ENCODE measurements around the gene PLEKHG3. TPM values are rescaled to one million over a fixed set of nuclear protein-coding genes. Genes with fewer than 3 reads are reported as not detected.

PLEKHG3 gene
- total RNA-seq, 2 experiments from 2014 or later, result 3.9 to 4.5 TPM

DNA sequence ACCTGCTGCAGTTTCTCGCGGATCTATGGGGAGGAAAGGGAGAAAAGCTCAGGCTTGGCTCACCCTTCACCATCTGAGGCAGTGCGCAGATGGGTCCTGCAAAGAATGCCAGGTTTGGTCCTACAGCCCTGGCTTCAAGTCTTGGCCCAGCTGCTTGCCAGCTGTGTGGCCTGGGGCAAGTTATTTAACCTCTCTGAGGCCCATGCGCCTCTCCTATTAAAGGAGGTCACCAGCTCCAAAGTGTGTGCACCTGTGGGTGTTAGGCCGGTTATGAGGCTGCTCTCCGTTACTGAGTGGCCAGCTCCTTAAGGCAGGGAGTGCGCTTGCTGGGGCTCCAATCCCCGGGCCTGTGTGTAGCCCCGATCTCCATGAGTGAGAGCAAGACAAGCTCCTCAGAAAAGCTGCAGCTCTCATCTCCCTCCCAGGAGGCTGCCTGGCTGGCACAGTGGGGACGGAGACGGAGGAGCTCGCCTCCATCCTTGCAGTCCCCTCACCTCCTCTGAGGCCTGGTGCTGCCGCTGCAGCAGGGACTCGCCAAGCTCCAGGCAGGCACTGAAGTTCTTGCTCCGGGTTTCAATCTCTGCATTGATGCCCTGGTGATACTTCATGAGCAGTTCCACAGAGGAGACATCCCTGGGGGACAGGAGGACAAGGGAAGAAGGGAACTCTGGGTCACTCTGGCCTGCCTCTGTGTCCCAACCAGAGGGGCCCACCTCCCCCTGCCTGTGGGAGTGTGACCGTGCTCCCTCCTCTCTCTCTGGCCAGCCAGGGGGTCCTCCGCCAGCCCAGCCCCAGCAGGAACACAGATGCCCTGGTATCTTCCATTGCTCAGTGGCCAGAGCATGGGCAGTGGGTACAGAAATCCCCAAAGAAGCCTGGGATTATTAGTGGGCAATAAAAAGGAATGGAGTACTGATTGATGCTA is 65.1 kb downstream of the PLEKHG3 start:
- ChIA-PET CTCF (no interaction called here), POLR2A (no interaction called here)

DNA sequence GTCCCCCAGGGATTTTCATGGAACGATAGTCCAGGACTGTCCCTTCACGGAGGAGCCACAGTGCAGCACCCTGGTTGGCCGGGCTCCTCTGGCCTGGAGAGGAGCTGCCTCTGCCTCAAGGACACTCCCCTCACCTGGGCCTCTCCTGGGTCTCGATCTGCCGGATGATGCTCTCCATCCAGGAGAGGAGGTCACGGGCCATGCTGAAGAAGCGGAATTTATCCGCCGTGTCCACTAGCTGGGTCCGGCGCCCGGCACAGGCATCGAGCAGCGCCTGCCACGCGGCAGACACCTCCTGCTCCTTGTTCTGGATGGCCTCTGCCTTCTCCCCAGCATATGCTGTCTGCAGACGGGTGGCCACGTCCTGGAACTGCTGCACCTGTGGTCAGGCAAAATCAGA is 66.5 kb downstream of the PLEKHG3 start:
- ChIA-PET CTCF (interaction anchor here (0.6 kb wide), 1 partner anchor 212 kb away, joined by 4 read pairs; no protein-coding TSS in a partner anchor), POLR2A (no interaction called here)

GRCh38 chr14:64771161-64771560 is 66.9 kb downstream of the PLEKHG3 start:
- CTCF ChIA-PET, result no interaction called here

DNA sequence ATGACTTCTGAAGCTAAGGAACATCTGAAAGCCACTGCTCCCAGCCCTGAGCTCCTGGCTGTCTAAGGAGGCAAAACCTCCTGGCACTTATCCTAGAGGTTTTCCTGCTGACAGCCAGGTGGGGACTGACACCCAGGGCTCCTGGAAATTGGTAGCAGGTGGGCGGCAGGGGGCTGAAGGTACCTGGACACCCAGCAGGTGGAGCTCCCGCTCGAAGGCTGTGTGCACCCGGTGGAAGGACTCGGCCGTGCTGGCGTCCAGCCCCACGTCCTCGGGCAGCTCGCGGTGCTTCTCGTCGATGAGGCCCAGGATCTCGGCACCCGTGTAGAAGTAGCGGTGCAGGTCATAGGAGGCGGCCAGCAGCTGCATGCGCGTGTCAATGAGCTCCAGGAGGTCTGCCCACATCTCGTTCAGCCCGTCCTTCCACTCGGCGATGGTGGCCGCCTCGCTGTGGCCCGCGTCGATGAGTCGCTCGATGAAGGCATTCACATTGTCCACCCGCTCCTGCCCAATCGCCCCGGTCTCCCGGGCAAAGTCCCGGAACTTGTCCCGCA is 68.2 kb downstream of the PLEKHG3 start:
- ChIA-PET POLR2A (no interaction called here), CTCF (interaction anchor here (0.8 kb wide), 1 partner anchor 12 kb away, joined by 4 read pairs; no protein-coding TSS in a partner anchor)

More at GRCh38 chr14:64771161-64771560, 66.9 kb downstream of the PLEKHG3 start:
- POLR2A ChIA-PET, result no interaction called here

DNA sequence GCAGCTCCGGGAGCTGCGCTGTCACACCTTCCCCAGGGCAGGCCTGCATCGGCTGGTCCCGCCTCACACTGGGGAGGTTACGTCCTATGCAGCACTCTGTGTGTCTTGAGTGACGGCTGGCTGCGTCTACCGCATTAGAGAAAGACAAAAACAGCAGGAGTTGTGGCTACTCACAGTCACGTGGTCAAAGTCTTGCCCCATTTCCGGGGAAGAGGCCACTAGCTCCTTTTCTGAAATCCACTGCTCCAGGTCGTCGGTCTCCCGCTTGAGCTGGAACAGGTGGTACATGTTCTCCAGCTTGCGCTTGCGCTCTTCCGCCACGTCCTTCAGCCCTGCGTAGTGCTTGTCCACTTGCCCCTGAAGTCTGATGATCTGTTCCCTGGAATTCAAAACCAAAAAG is 68.8 kb downstream of the PLEKHG3 start:
- ChIA-PET CTCF (no interaction called here), POLR2A (no interaction called here)

- CTCF ChIA-PET, result no interaction called here
- POLR2A ChIA-PET, result no interaction called here
These were observed 69.4 kb downstream of the PLEKHG3 start for GRCh38 chr14:64773577-64773976.

- CTCF ChIA-PET, result no interaction called here
These were observed 70.0 kb downstream of the PLEKHG3 start for GRCh38 chr14:64774272-64774671.

DNA sequence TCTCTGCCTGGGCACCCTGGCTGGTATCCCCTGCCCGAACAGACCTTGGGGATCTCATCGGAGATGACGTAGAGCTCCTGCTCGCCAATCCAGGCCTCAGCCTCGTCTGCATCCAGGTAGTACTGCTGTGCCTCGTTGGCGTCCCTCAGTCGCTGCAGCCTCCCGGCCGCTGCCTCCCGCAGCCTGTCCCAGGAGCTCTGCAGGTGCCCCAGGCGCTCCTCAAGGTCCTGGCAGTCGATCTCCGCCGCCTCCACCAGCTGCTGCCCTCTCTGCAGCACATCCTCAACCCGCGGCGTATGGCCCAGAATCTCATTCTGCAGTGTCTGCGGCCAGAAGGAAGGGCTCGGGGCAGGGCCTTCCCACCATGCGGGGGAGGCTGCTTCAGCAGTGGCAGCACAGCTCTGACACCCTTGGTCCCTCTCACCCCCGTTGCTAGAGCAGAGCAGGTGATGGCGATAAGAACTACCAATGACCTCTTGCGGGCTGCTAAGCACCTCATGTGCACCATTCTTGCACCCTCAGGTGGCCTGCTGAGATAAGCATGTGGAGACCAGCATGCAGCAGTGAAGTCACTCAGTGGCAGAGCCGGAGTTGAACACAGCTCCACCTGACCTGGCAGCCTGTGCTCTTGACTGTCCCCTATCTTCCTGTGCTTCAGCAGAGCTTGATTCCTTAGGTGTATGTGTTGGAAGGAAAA is 71.0 kb downstream of the PLEKHG3 start:
- POLR2A ChIA-PET, result interaction anchor here (0.5 kb wide), 1 partner anchor 238 kb away, joined by 4 read pairs; no protein-coding TSS in a partner anchor
- CTCF ChIA-PET, result interaction anchor here (0.6 to 1.4 kb wide), 2 partner anchors 10 to 472 kb away, joined by 3 to 6 read pairs; no protein-coding TSS in a partner anchor

More at GRCh38 chr14:64774272-64774671, 70.0 kb downstream of the PLEKHG3 start:
- POLR2A ChIA-PET, result no interaction called here

GRCh38 chr14:64777461-64777860 is 73.2 kb downstream of the PLEKHG3 start:
- ChIA-PET POLR2A (no interaction called here), CTCF (no interaction called here)

GRCh38 chr14:64778104-64778754 is 74.0 kb downstream of the PLEKHG3 start:
- CTCF ChIA-PET, result no interaction called here

DNA sequence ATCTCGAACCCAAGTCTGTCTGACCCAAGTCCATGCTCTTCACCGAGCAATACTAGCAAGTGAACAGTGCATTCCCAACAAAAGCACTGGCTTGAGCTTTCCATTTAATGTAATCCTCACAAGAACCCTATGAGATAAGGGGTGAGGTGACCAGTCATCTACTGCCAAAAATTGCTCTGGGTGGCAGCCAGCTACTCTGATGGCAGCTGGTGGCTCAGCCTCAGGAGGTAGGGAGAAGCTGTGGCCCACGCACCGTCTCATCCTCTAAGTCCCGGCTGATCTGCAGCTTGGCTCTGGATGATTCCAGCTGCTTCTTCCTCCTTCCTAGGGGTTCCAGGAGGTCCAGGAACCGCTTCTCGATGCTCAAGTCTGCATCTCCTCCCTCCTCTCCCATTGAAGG is 75.2 kb downstream of the PLEKHG3 start:
- ChIA-PET POLR2A (no interaction called here), CTCF (no interaction called here)

More at GRCh38 chr14:64778104-64778754, 74.0 kb downstream of the PLEKHG3 start:
- POLR2A ChIA-PET, result no interaction called here

DNA sequence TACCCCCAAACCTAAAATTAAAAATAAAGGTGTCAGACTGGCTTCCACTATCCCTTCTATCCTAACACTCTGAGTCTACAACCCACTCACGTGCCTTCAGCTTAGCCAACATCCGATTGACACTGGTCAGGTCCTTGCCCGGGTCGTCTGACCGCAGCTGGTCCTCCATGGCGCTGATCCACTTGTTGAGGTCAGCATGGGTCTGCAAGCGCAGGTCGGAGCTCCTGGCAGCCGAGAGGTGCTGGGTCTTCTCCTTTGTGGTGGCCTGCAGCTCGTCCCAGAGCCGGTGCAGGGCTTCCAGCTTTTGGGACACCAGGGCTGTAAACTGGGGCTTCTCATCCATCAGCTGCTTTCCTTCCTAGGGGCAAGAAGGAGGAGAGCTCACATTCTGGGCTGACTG is 78.0 kb downstream of the PLEKHG3 start:
- ChIA-PET CTCF (no interaction called here), POLR2A (no interaction called here)

- CTCF ChIA-PET, result no interaction called here
These were observed 79.8 kb downstream of the PLEKHG3 start for GRCh38 chr14:64784006-64784405.

GRCh38 chr14:64786296-64787149 is 82.3 kb downstream of the PLEKHG3 start:
- ChIA-PET POLR2A (no interaction called here), CTCF (no interaction called here)

More at GRCh38 chr14:64784006-64784405, 79.8 kb downstream of the PLEKHG3 start:
- POLR2A ChIA-PET, result no interaction called here

- ChIA-PET CTCF (no interaction called here), POLR2A (no interaction called here)
These were observed 83.4 kb downstream of the PLEKHG3 start for GRCh38 chr14:64787619-64788018.

- ChIA-PET CTCF (interaction anchor here (1.4 kb wide), 1 partner anchor 13 kb away, joined by 3 read pairs; no protein-coding TSS in a partner anchor), POLR2A (interaction anchor here (0.5 kb wide), 1 partner anchor 81 kb away, joined by 4 read pairs; no protein-coding TSS in a partner anchor)
These were observed 84.5 kb downstream of the PLEKHG3 start for GRCh38 chr14:64788706-64789105.

GRCh38 chr14:64789696-64790095 is 85.5 kb downstream of the PLEKHG3 start:
- ChIA-PET POLR2A (no interaction called here), CTCF (interaction anchor here (1.4 to 1.5 kb wide), 2 partner anchors 12 to 27 kb away, joined by 3 to 4 read pairs; no protein-coding TSS in a partner anchor)

- POLR2A ChIA-PET, result no interaction called here
- CTCF ChIA-PET, result interaction anchor here (1.5 kb wide), 1 partner anchor 28 kb away, joined by 4 read pairs; no protein-coding TSS in a partner anchor
These were observed 86.3 kb downstream of the PLEKHG3 start for GRCh38 chr14:64790478-64790877.

DNA sequence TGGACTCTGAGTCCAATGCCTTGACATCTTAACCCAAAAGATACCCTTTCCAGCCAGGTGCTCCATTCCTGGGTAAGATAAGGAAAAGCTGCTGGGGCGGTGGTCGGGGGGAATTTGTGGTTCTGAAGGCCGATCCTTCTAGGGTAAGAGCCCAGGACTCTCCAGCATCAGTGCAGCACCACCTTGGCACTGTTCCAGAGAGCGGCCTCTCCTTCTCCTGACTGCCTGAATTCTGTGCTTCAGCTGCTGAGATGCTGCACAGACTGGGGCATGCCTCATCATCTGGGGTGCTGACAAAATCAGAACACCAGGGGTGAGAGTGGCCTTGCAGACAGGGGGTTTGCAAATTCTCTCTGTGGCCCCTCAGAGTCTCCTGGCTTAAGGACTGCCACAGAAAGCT is 88.0 kb downstream of the PLEKHG3 start:
- POLR2A ChIA-PET, result no interaction called here
- CTCF ChIA-PET, result no interaction called here
